Mesothelial cell of epicardium (in vitro differentiated cells): ENCODE measurements around the gene CDH13. TPM values are rescaled to one million over a fixed set of nuclear protein-coding genes. Genes with fewer than 3 reads are reported as not detected.
A peak's percentile ranks its signal among the peaks of the same experiment; 100 is the strongest.

Experiments used
- DNase-seq, 2 experiments: peaks; one replicate each; pipeline ENCODE4 v3.0.0; 2021; ENCODE audit warnings: low spot score in 2 of 2; ENCODE audit not compliant: unreplicated experiment in 2 of 2
- H3K27ac Mint-ChIP-seq: 2 replicates; pipeline ENCODE4 v1.8.0; 2021; ENCODE audit warnings: mixed read lengths
- H3K27me3 Mint-ChIP-seq: 2 replicates; pipeline ENCODE4 v1.8.0; 2021; ENCODE audit warnings: low read depth, mixed read lengths
- H3K36me3 Mint-ChIP-seq: 2 replicates; pipeline ENCODE4 v1.8.0; 2021; ENCODE audit warnings: mixed read lengths
- H3K4me1 Mint-ChIP-seq: 2 replicates; pipeline ENCODE4 v1.8.0; 2021; ENCODE audit warnings: mixed read lengths
- H3K4me3 Mint-ChIP-seq: 2 replicates; pipeline ENCODE4 v1.8.0; 2021; ENCODE audit warnings: mild to moderate bottlenecking, moderate library complexity, mixed read lengths
- H3K9me3 Mint-ChIP-seq: 2 replicates; pipeline ENCODE4 v1.8.0; 2021; ENCODE audit warnings: mixed read lengths
- total RNA-seq: library from RNA; stranded (reverse); gene quantifications from 3 replicates; pipeline ENCODE4 v1.2.1, GENCODE V29; 2021
- TF ChIP-seq, protein P1 (sequence below): fragments of 200-600 bp; sonication (generic); IDR thresholded peaks from one replicate; pipeline ENCODE4 v1.5.0; 2021; ENCODE audit warnings: antibody characterized with exemption; ENCODE audit not compliant: unreplicated experiment

Gene CDH13
- total RNA-seq, 1 donor from 2014 or later = 0.80 TPM

DNA sequence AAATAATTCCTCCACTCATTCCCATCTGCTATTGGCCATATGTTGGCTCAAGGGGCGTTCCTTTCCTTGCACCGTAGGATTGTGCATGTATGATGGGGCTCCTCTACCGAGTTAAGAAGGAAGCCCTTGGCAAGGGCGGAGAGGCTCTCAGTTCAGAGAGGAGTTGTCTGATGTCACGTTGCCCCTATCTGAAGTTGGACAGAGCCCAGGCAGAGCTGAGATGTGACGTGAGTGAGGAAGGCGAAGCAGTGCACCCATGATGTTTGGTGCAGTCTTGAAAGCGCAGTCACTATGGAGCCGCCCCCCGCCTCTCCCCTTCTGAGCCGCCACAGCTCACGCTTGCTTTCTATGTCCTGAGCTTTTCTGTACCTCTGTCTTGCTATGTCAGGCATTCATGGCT, 40.7 kb downstream of the CDH13 start:
- Mint-ChIP-seq H3K4me3 (no peak overlapping the region), H3K36me3 (no peaks in the 10 kb centered on the region), H3K27ac (no peak overlapping the region), H3K27me3 (peaks cover 2% of the 10 kb centered on the region), H3K9me3 (no peaks in the 10 kb centered on the region), H3K4me1 (no peaks in the 10 kb centered on the region)
- TF ChIP-seq, protein P1, sequence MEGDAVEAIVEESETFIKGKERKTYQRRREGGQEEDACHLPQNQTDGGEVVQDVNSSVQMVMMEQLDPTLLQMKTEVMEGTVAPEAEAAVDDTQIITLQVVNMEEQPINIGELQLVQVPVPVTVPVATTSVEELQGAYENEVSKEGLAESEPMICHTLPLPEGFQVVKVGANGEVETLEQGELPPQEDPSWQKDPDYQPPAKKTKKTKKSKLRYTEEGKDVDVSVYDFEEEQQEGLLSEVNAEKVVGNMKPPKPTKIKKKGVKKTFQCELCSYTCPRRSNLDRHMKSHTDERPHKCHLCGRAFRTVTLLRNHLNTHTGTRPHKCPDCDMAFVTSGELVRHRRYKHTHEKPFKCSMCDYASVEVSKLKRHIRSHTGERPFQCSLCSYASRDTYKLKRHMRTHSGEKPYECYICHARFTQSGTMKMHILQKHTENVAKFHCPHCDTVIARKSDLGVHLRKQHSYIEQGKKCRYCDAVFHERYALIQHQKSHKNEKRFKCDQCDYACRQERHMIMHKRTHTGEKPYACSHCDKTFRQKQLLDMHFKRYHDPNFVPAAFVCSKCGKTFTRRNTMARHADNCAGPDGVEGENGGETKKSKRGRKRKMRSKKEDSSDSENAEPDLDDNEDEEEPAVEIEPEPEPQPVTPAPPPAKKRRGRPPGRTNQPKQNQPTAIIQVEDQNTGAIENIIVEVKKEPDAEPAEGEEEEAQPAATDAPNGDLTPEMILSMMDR = no peak
- no peak for DNase-seq

DNA sequence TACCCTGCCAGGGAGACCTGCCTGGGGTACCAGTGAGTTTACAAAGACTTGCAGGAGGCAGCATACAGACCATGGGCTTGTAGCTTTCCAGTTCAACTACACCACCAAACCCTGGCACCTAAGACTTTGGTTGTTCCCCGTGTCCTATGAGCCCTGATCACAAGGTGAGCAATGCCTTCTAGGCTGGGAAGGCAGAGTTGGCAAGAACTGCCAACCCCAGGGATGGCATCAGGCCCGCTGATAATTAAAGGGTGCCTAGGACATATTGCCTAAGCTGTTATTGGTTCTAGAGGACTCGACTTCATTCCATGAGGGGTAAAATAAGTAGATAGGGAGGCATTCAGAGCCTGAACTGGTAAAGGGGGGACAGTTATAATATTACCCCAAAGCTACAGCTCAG, 41.3 kb downstream of the CDH13 start:
- no peaks in the 10 kb centered on the region for H3K9me3 Mint-ChIP-seq
- no peaks in the 10 kb centered on the region for H3K36me3 Mint-ChIP-seq
- TF ChIP-seq, protein P1 = no peak
- H3K4me3 Mint-ChIP-seq = no peak overlapping the region
- no peak for DNase-seq
- no peak overlapping the region for H3K27ac Mint-ChIP-seq
- peaks cover 2% of the 10 kb centered on the region for H3K27me3 Mint-ChIP-seq
- no peaks in the 10 kb centered on the region for H3K4me1 Mint-ChIP-seq

DNA sequence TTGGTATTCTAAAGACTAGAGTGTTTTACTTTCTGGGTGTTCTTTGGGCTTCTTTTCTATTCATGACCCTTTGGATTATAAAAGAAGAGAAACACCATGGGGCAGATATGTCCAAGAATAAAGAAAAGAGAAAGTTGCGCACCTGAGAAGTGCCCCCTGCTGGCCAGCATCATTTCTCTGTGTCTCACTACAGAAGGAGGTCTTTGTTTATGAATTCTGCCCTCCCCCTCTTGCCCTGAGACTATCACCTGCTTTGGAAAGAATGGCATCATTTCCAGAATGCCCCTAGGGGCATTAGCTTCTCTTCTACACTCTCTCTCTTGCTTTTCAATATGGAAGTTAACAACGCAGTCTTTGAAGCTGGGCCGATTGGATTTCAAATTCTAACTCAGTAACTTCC, 45.0 kb downstream of the CDH13 start:
- no peaks in the 10 kb centered on the region for H3K4me1 Mint-ChIP-seq
- no peak for DNase-seq

GRCh38 chr16:82672676-82673075, 45.9 kb downstream of the CDH13 start:
- Mint-ChIP-seq H3K27ac (no peak overlapping the region), H3K4me1 (no peaks in the 10 kb centered on the region), H3K9me3 (no peaks in the 10 kb centered on the region), H3K4me3 (no peak overlapping the region), H3K27me3 (no peaks in the 10 kb centered on the region), H3K36me3 (no peaks in the 10 kb centered on the region)
- no peak for DNase-seq
- TF ChIP-seq, protein P1 = no peak

More for the DNA sequence above, 45.0 kb downstream of the CDH13 start:
- H3K27me3 Mint-ChIP-seq = no peaks in the 10 kb centered on the region
- H3K36me3 Mint-ChIP-seq = no peaks in the 10 kb centered on the region
- no peak overlapping the region for H3K4me3 Mint-ChIP-seq
- TF ChIP-seq, protein P1 = peak; percentile 24
- H3K27ac Mint-ChIP-seq = no peak overlapping the region
- H3K9me3 Mint-ChIP-seq = no peaks in the 10 kb centered on the region

DNA sequence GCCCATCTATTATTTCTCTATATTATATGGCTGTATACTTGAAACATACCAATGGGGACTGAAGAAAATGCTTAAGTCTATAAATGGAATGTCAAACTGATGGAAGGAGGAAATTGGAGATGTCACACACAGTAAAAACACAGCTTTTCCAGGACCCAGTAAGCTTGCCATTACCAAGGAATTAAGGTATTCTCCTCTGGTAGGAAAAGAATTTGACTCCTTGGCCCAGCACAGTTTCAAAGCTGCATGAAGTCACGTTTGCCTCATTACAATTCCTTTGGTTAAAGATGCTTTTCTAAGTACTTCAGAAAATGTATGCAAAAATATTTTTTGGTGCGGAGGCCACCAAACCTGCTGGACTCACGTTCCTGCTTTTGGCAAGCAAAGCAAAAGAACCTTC, 48.5 kb downstream of the CDH13 start:
- H3K4me3 Mint-ChIP-seq = no peak overlapping the region
- H3K4me1 Mint-ChIP-seq = no peaks in the 10 kb centered on the region
- H3K27ac Mint-ChIP-seq = no peak overlapping the region
- no peak for DNase-seq
- TF ChIP-seq, protein P1 = no peak
- no peaks in the 10 kb centered on the region for H3K9me3 Mint-ChIP-seq
- H3K27me3 Mint-ChIP-seq = peaks cover 1% of the 10 kb centered on the region
- H3K36me3 Mint-ChIP-seq = no peaks in the 10 kb centered on the region

- Mint-ChIP-seq H3K27me3 (peaks cover 8% of the 10 kb centered on the region), H3K36me3 (no peaks in the 10 kb centered on the region), H3K4me1 (no peaks in the 10 kb centered on the region), H3K4me3 (no peak overlapping the region), H3K27ac (no peak overlapping the region), H3K9me3 (peaks cover 9% of the 10 kb centered on the region)
- TF ChIP-seq, protein P1 = no peak
- DNase-seq = no peak
Observed at GRCh38 chr16:82681592-82681991, 54.8 kb downstream of the CDH13 start.
